Body of pancreas (tissue), 4 donors: ENCODE results near the gene SLCO2B1. TPM values are rescaled to one million over a fixed set of nuclear protein-coding genes. Genes with fewer than 3 reads are reported as not detected.
A peak's percentile ranks its signal among the peaks of the same experiment; 100 is the strongest.

Experiments used
- ATAC-seq: fragments of 150-250 bp; one replicate; pipeline ENCODE4 v1.9.1; 2016
- DNase-seq, 4 donors: peaks; one replicate each; pipeline ENCODE4 v3.0.0-alpha.2; 2019
- H3K27ac ChIP-seq, 4 donors: fragments of 200-600 bp; sonication (generic); 1 replicate in 3 of 4; 2 replicates in 1 of 4; pipeline versions ENCODE4 v1.5.1 to v1.6.1; 2016 to 2019; ENCODE audit warnings: mild to moderate bottlenecking in 1 of 4, mixed read lengths in 1 of 4, moderate library complexity in 1 of 4
- H3K27me3 ChIP-seq, 2 donors: fragments of 200-600 bp; sonication (generic); one replicate each; pipeline ENCODE4 v1.6.0; 2016; ENCODE audit warnings: mild to moderate bottlenecking in 1 of 2
- H3K36me3 ChIP-seq, 2 donors: fragments of 200-600 bp; sonication (generic); replicated peaks in 1 of 2; 2 replicates each; pipeline ENCODE4 v1.5.1; 2016; ENCODE audit warnings: low read depth in 2 of 2; ENCODE audit not compliant: insufficient read depth in 1 of 2
- H3K4me1 ChIP-seq: fragments of 200-600 bp; sonication (generic); one replicate; pipeline ENCODE4 v1.6.0; 2016
- H3K4me3 ChIP-seq, 2 donors: fragments of 200-600 bp; sonication (generic); 1 replicate in 1 of 2; 2 replicates in 1 of 2; pipeline ENCODE4 v1.5.1; 2016 to 2019
- H3K9me3 ChIP-seq, 3 donors: fragments of 200-600 bp; sonication (generic); 1 replicate in 2 of 3; 2 replicates in 1 of 3; pipeline ENCODE4 v1.5.1; 2016
- POLR2A ChIP-seq, 3 donors: fragments of 450-650 bp; IDR thresholded peaks; one replicate each; pipeline ENCODE4 v1.6.1; 2016; ENCODE audit warnings: antibody characterized with exemption in 3 of 3, mild to moderate bottlenecking in 2 of 3
- WGBS, 2 donors: methylation state at CpG; one replicate each; pipeline ENCODE4 v1.1.5; 2017; 5-methylcytosine and 5-hydroxymethylcytosine counted together
- intact Hi-C: fragments of 100-400 bp; cut with DNase I; formaldehyde crosslinking; loops from one replicate; pipeline ENCODE4 v1.15.1; 2023
- total RNA-seq, 2 donors: library from RNA; depleted of rRNA; stranded (reverse); fragments of >200 nt; gene quantifications; one replicate each; pipeline ENCODE4 v1.1.0, GENCODE V29; 2016
- TF ChIP-seq, protein P1 (sequence below), 7 experiments: fragments of 450-650 bp in 4 of 7; fragments of 200-600 bp in 3 of 7; sonication (generic) in 3 of 7; IDR thresholded peaks; one replicate each; pipeline ENCODE4 v1.5.1; 2016 to 2019; ENCODE audit warnings: antibody characterized with exemption in 7 of 7

The SLCO2B1 gene
- total RNA-seq, 2 donors from 2014 or later: 33.7 to 101 TPM

- DNase-seq (no peak), ATAC-seq (no peak)
- Histone ChIP-seq H3K4me3 (no peak overlapping the region), H3K36me3 (peaks cover 0 to 3% of the 10 kb centered on the region in 2 donors), H3K9me3 (no peaks in the 10 kb centered on the region), H3K27me3 (no peaks in the 10 kb centered on the region), H3K27ac (no peak overlapping the region), H3K4me1 (peaks cover 6% of the 10 kb centered on the region)
- TF ChIP-seq, protein P1, sequence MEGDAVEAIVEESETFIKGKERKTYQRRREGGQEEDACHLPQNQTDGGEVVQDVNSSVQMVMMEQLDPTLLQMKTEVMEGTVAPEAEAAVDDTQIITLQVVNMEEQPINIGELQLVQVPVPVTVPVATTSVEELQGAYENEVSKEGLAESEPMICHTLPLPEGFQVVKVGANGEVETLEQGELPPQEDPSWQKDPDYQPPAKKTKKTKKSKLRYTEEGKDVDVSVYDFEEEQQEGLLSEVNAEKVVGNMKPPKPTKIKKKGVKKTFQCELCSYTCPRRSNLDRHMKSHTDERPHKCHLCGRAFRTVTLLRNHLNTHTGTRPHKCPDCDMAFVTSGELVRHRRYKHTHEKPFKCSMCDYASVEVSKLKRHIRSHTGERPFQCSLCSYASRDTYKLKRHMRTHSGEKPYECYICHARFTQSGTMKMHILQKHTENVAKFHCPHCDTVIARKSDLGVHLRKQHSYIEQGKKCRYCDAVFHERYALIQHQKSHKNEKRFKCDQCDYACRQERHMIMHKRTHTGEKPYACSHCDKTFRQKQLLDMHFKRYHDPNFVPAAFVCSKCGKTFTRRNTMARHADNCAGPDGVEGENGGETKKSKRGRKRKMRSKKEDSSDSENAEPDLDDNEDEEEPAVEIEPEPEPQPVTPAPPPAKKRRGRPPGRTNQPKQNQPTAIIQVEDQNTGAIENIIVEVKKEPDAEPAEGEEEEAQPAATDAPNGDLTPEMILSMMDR (IDR thresholded peaks at IDR 0.05): no peak
- TF ChIP-seq POLR2A (IDR thresholded peaks at IDR 0.05): no peak
- WGBS, 2 donors: 94 to 97% methylated on average over 11 to 15 of the region's 15 CpGs
- intact Hi-C loops: no loop called here
Measured at GRCh38 chr11:75193271-75193670, 42.4 kb downstream of the SLCO2B1 start.

GRCh38 chr11:75193711-75194110, 42.8 kb downstream of the SLCO2B1 start:
- no peak overlapping the region for H3K27ac ChIP-seq
- peaks cover 6% of the 10 kb centered on the region for H3K4me1 ChIP-seq
- H3K27me3 ChIP-seq: no peaks in the 10 kb centered on the region
- ATAC-seq: no peak
- intact Hi-C loops: no loop called here
- WGBS, 2 donors: 80 to 86% methylated on average over 1 to 2 of the region's 2 CpGs
- H3K4me3 ChIP-seq: no peak overlapping the region
- DNase-seq: no peak
- peaks cover 0 to 3% of the 10 kb centered on the region in 2 donors for H3K36me3 ChIP-seq
- H3K9me3 ChIP-seq: no peaks in the 10 kb centered on the region
- TF ChIP-seq POLR2A (IDR thresholded peaks at IDR 0.05): no peak
- TF ChIP-seq, protein P1 (IDR thresholded peaks at IDR 0.05): no peak

- no peak overlapping the region for H3K27ac ChIP-seq
- no peak for ATAC-seq
- no peak for DNase-seq
- no peaks in the 10 kb centered on the region for H3K27me3 ChIP-seq
- peaks cover 6% of the 10 kb centered on the region for H3K4me1 ChIP-seq
- H3K4me3 ChIP-seq: no peak overlapping the region
- intact Hi-C loops: no loop called here
- H3K9me3 ChIP-seq: no peaks in the 10 kb centered on the region
- H3K36me3 ChIP-seq: peaks cover 0 to 3% of the 10 kb centered on the region in 2 donors
- 62 to 73% methylated on average over 5 of the region's 5 CpGs for WGBS, 2 donors
- TF ChIP-seq, protein P1 (IDR thresholded peaks at IDR 0.05): no peak
- TF ChIP-seq POLR2A (IDR thresholded peaks at IDR 0.05): no peak
Measured at GRCh38 chr11:75194147-75194546, 43.2 kb downstream of the SLCO2B1 start.

DNA sequence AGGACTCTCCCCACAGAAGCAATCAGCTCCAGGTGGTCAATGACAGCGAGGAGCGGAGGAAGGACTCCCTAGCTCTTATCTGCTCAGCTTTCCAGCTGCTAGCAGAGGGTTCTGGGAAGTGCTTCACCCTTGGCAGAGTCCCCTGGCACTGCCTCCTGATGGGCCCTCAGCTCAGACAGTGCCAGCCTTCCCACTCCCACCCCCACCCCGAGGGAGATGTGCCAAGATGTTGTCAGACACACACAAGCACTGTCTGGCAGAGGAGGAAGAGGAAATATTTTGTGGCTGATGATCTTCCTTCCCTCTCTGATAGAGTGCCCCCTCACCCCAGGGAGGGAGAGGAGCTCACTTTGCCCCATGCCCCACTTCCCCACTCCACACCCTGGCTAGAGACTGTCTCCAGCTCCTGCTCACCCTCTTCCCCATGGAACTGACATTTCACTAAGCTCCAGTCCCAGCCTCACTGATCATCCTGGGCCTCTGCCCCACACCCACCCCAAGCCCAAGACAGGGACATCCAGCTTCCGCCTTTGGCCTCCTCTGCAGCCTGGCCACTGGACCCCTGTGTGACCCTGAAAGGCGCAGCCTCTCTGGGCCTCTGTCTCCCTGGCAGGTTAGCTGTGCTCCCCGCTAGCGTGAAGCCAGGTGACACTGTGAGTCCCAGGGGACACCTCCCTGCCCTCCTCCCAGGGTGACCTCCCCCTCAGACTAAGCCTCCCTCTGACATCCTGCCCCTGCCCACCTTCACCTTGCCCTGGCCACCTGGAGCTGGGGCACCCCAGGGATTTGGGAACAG, 44.5 kb downstream of the SLCO2B1 start:
- intact Hi-C loops: no loop called here
- ATAC-seq: peak; percentile 31
- H3K9me3 ChIP-seq: no peaks in the 10 kb centered on the region
- H3K27ac ChIP-seq: no peak overlapping the region
- peaks cover 0 to 3% of the 10 kb centered on the region in 2 donors for H3K36me3 ChIP-seq
- H3K27me3 ChIP-seq: no peaks in the 10 kb centered on the region
- H3K4me1 ChIP-seq: peaks cover 6% of the 10 kb centered on the region
- peak in 2 of 4 donors; percentile 28 to 69 for DNase-seq
- 56 to 63% methylated on average over 3 to 4 of the region's 7 CpGs for WGBS, 2 donors
- TF ChIP-seq, protein P1 (IDR thresholded peaks at IDR 0.05): no peak
- TF ChIP-seq POLR2A (IDR thresholded peaks at IDR 0.05): no peak
- H3K4me3 ChIP-seq: no peak overlapping the region

- Histone ChIP-seq H3K27ac (no peak overlapping the region), H3K9me3 (no peaks in the 10 kb centered on the region), H3K4me3 (no peak overlapping the region), H3K4me1 (peaks cover 6% of the 10 kb centered on the region), H3K36me3 (peaks cover 0 to 3% of the 10 kb centered on the region in 2 donors), H3K27me3 (no peaks in the 10 kb centered on the region)
- intact Hi-C loops: no loop called here
- TF ChIP-seq, protein P1 (IDR thresholded peaks at IDR 0.05): no peak
- TF ChIP-seq POLR2A (IDR thresholded peaks at IDR 0.05): no peak
- no peak for ATAC-seq
- 80 to 95% methylated on average over 6 to 8 of the region's 8 CpGs for WGBS, 2 donors
- DNase-seq: no peak
Measured at GRCh38 chr11:75196426-75196825, 45.5 kb downstream of the SLCO2B1 start.
